ENCODE measurements around the gene RXRA.

The RXRA gene

GRCh38 chr9:134453776-134454475 is 127.7 kb downstream of the RXRA start:
- peaks cover 44% of the 10 kb centered on the region for H3K4me1 ChIP-seq (ENCODE audit: control insufficient read depth, insufficient read depth, low read depth, low read length)
- peak overlapping the region; percentile 81 to 88 for H2BK12ac ChIP-seq (ENCODE audit: low read length in 2 of 2)
- H3K4ac ChIP-seq (ENCODE audit: low read depth in 1 of 2, low read length in 2 of 2), result peak overlapping the region; percentile 39 to 57
- H3K36me3 ChIP-seq (ENCODE audit: control insufficient read depth in 1 of 2, insufficient read depth in 2 of 2, low read depth in 1 of 2, low read length in 2 of 2), result no peaks in the 10 kb centered on the region
- peak overlapping the region; percentile 23 for H2AK5ac ChIP-seq (ENCODE audit: low read length, severe bottlenecking)
- 83% methylated on average over 23 of the region's 23 CpGs for WGBS
- no peak overlapping the region for H2AFZ ChIP-seq (ENCODE audit: low read depth, low read length)
- peak overlapping the region; percentile 52 for H2BK15ac ChIP-seq (ENCODE audit: low read depth, poor library complexity, severe bottlenecking)
- H3K18ac ChIP-seq (ENCODE audit: low read depth in 1 of 2, low read length in 2 of 2), result peak overlapping the region; percentile 46 to 82
- peak overlapping the region; percentile 92 for H2BK120ac ChIP-seq (ENCODE audit: low read depth, low read length)
- H3K9me3 ChIP-seq (ENCODE audit: control insufficient read depth, low read length), result peaks cover under 1% of the 10 kb centered on the region
- no peak overlapping the region for H3K4me3 ChIP-seq (ENCODE audit: insufficient read depth in 1 of 2, low read depth in 1 of 2, low read length in 2 of 2)
- H3K14ac ChIP-seq (ENCODE audit: low read length in 2 of 2), result no peak overlapping the region
- no peaks in the 10 kb centered on the region for H3K27me3 ChIP-seq (ENCODE audit: control insufficient read depth in 1 of 2, insufficient read depth in 1 of 2, low read length in 2 of 2)
- no peak for DNase-seq
- peak overlapping the region; percentile 21 for H4K8ac ChIP-seq (ENCODE audit: low read length)
- no peak overlapping the region for H3K9ac ChIP-seq (ENCODE audit: low read length)
- no peaks in the 10 kb centered on the region for H3K79me1 ChIP-seq (replicated peaks; ENCODE audit: low read length, poor library complexity, severe bottlenecking)
- no peak overlapping the region for H3K23ac ChIP-seq (ENCODE audit: low read length in 2 of 2)
- H4K91ac ChIP-seq (ENCODE audit: low read length), result peak overlapping the region; percentile 73
- H3K4me2 ChIP-seq (ENCODE audit: low read length, poor library complexity, severe bottlenecking), result no peak overlapping the region
- no peak overlapping the region for H3K27ac ChIP-seq (ENCODE audit: low read length, poor library complexity, severe bottlenecking)
- no peak overlapping the region for H2BK5ac ChIP-seq (ENCODE audit: low read depth, low read length, poor library complexity, severe bottlenecking)

- 66% methylated on average over 5 of the region's 5 CpGs for WGBS
- Histone ChIP-seq H2AFZ (ENCODE audit: low read depth, low read length) (no peak overlapping the region), H3K4ac (ENCODE audit: low read depth in 1 of 2, low read length in 2 of 2) (peak overlapping the region; percentile 39 to 57), H4K91ac (ENCODE audit: low read length) (peak overlapping the region; percentile 40), H3K27me3 (ENCODE audit: control insufficient read depth in 1 of 2, insufficient read depth in 1 of 2, low read length in 2 of 2) (no peaks in the 10 kb centered on the region), H2AK5ac (ENCODE audit: low read length, severe bottlenecking) (no peak overlapping the region), H3K14ac (ENCODE audit: low read length in 2 of 2) (no peak overlapping the region), H2BK120ac (ENCODE audit: low read depth, low read length) (peak overlapping the region; percentile 92), H3K27ac (ENCODE audit: low read length, poor library complexity, severe bottlenecking) (no peak overlapping the region), H3K18ac (ENCODE audit: low read depth in 1 of 2, low read length in 2 of 2) (peak overlapping the region; percentile 46 to 82), H3K9ac (ENCODE audit: low read length) (no peak overlapping the region), H3K4me2 (ENCODE audit: low read length, poor library complexity, severe bottlenecking) (no peak overlapping the region), H2BK12ac (ENCODE audit: low read length in 2 of 2) (peak overlapping the region; percentile 81 to 99), H2BK15ac (ENCODE audit: low read depth, poor library complexity, severe bottlenecking) (no peak overlapping the region), H3K4me3 (ENCODE audit: insufficient read depth in 1 of 2, low read depth in 1 of 2, low read length in 2 of 2) (no peak overlapping the region), H2BK5ac (ENCODE audit: low read depth, low read length, poor library complexity, severe bottlenecking) (no peak overlapping the region), H3K36me3 (ENCODE audit: control insufficient read depth in 1 of 2, insufficient read depth in 2 of 2, low read depth in 1 of 2, low read length in 2 of 2) (no peaks in the 10 kb centered on the region), H3K79me1 (replicated peaks; ENCODE audit: low read length, poor library complexity, severe bottlenecking) (no peaks in the 10 kb centered on the region), H3K23ac (ENCODE audit: low read length in 2 of 2) (no peak overlapping the region), H3K9me3 (ENCODE audit: control insufficient read depth, low read length) (no peaks in the 10 kb centered on the region), H3K4me1 (ENCODE audit: control insufficient read depth, insufficient read depth, low read depth, low read length) (peaks cover 44% of the 10 kb centered on the region), H4K8ac (ENCODE audit: low read length) (peak overlapping the region; percentile 21)
- DNase-seq, result no peak
These were observed 128.2 kb downstream of the RXRA start for GRCh38 chr9:134454476-134454857.

- no peaks in the 10 kb centered on the region for H3K9me3 ChIP-seq (ENCODE audit: control insufficient read depth, low read length)
- H2AK5ac ChIP-seq (ENCODE audit: low read length, severe bottlenecking), result peak overlapping the region; percentile 29
- H3K14ac ChIP-seq (ENCODE audit: low read length in 2 of 2), result no peak overlapping the region
- H3K27ac ChIP-seq (ENCODE audit: low read length, poor library complexity, severe bottlenecking), result no peak overlapping the region
- H2BK120ac ChIP-seq (ENCODE audit: low read depth, low read length), result peak overlapping the region; percentile 92
- peak overlapping the region; percentile 91 for H3K9ac ChIP-seq (ENCODE audit: low read length)
- H2AFZ ChIP-seq (ENCODE audit: low read depth, low read length), result no peak overlapping the region
- no peak for DNase-seq
- H3K36me3 ChIP-seq (ENCODE audit: control insufficient read depth in 1 of 2, insufficient read depth in 2 of 2, low read depth in 1 of 2, low read length in 2 of 2), result no peaks in the 10 kb centered on the region
- no peak overlapping the region for H3K23ac ChIP-seq (ENCODE audit: low read length in 2 of 2)
- no peak overlapping the region for H2BK5ac ChIP-seq (ENCODE audit: low read depth, low read length, poor library complexity, severe bottlenecking)
- peak overlapping the region; percentile 8 to 39 for H3K4ac ChIP-seq (ENCODE audit: low read depth in 1 of 2, low read length in 2 of 2)
- peak overlapping the region; percentile 70 for H4K91ac ChIP-seq (ENCODE audit: low read length)
- H3K4me1 ChIP-seq (ENCODE audit: control insufficient read depth, insufficient read depth, low read depth, low read length), result peaks cover 43% of the 10 kb centered on the region
- peak overlapping the region; percentile 81 to 99 for H2BK12ac ChIP-seq (ENCODE audit: low read length in 2 of 2)
- H3K79me1 ChIP-seq (replicated peaks; ENCODE audit: low read length, poor library complexity, severe bottlenecking), result no peaks in the 10 kb centered on the region
- no peak overlapping the region for H3K4me2 ChIP-seq (ENCODE audit: low read length, poor library complexity, severe bottlenecking)
- peak overlapping the region; percentile 85 for H2BK15ac ChIP-seq (ENCODE audit: low read depth, poor library complexity, severe bottlenecking)
- peak overlapping the region; percentile 46 to 98 for H3K18ac ChIP-seq (ENCODE audit: low read depth in 1 of 2, low read length in 2 of 2)
- no peak overlapping the region for H3K4me3 ChIP-seq (ENCODE audit: insufficient read depth in 1 of 2, low read depth in 1 of 2, low read length in 2 of 2)
- H3K27me3 ChIP-seq (ENCODE audit: control insufficient read depth in 1 of 2, insufficient read depth in 1 of 2, low read length in 2 of 2), result no peaks in the 10 kb centered on the region
- H4K8ac ChIP-seq (ENCODE audit: low read length), result peak overlapping the region; percentile 90
- WGBS, result 75% methylated on average over 11 of the region's 13 CpGs
These were observed 128.8 kb downstream of the RXRA start for GRCh38 chr9:134455021-134455471.

- peak overlapping the region; percentile 92 for H2BK120ac ChIP-seq (ENCODE audit: low read depth, low read length)
- WGBS, result 91% methylated on average over 15 of the region's 15 CpGs
These were observed 129.3 kb downstream of the RXRA start for GRCh38 chr9:134455537-134455933.

More at GRCh38 chr9:134455537-134455933, 129.3 kb downstream of the RXRA start:
- Histone ChIP-seq H3K9me3 (ENCODE audit: control insufficient read depth, low read length) (no peaks in the 10 kb centered on the region), H3K27ac (ENCODE audit: low read length, poor library complexity, severe bottlenecking) (no peak overlapping the region), H3K4me1 (ENCODE audit: control insufficient read depth, insufficient read depth, low read depth, low read length) (peaks cover 43% of the 10 kb centered on the region), H3K14ac (ENCODE audit: low read length in 2 of 2) (peak overlapping the region in 1 of 2 experiments; percentile 19), H2BK15ac (ENCODE audit: low read depth, poor library complexity, severe bottlenecking) (peak overlapping the region; percentile 85), H3K18ac (ENCODE audit: low read depth in 1 of 2, low read length in 2 of 2) (peak overlapping the region; percentile 41 to 98), H3K36me3 (ENCODE audit: control insufficient read depth in 1 of 2, insufficient read depth in 2 of 2, low read depth in 1 of 2, low read length in 2 of 2) (no peaks in the 10 kb centered on the region), H4K8ac (ENCODE audit: low read length) (peak overlapping the region; percentile 90), H3K4ac (ENCODE audit: low read depth in 1 of 2, low read length in 2 of 2) (peak overlapping the region; percentile 84 to 99), H3K27me3 (ENCODE audit: control insufficient read depth in 1 of 2, insufficient read depth in 1 of 2, low read length in 2 of 2) (no peaks in the 10 kb centered on the region), H2AK5ac (ENCODE audit: low read length, severe bottlenecking) (peak overlapping the region; percentile 29), H4K91ac (ENCODE audit: low read length) (peak overlapping the region; percentile 70), H2BK12ac (ENCODE audit: low read length in 2 of 2) (peak overlapping the region; percentile 81 to 99), H3K23ac (ENCODE audit: low read length in 2 of 2) (no peak overlapping the region), H3K79me1 (replicated peaks; ENCODE audit: low read length, poor library complexity, severe bottlenecking) (no peaks in the 10 kb centered on the region), H3K4me2 (ENCODE audit: low read length, poor library complexity, severe bottlenecking) (no peak overlapping the region), H2BK5ac (ENCODE audit: low read depth, low read length, poor library complexity, severe bottlenecking) (no peak overlapping the region), H3K4me3 (ENCODE audit: insufficient read depth in 1 of 2, low read depth in 1 of 2, low read length in 2 of 2) (peak overlapping the region in 1 of 2 experiments; percentile 36), H3K9ac (ENCODE audit: low read length) (peak overlapping the region; percentile 91), H2AFZ (ENCODE audit: low read depth, low read length) (no peak overlapping the region)
- no peak for DNase-seq

Data from mesenchymal stem cell (in vitro differentiated cells and primary cell).